Stimulated activated CD8-positive, alpha-beta memory T cell treated with anti-CD3 and anti-CD28 coated beads, Interleukin-4, amount 100 ng/mL, for 4 hours (primary cell): ENCODE data around the gene ISL2.

Source experiments
- DNase-seq, 2 donors: peaks; one replicate each; pipeline ENCODE4 v3.0.0-alpha.2; 2020; ENCODE audit warnings: low read depth in 2 of 2, low spot score in 1 of 2

The ISL2 gene

GRCh38 chr15:76327191-76328105 lies 9.1 kb upstream of the ISL2 start:
- no peak for DNase-seq

- no peak for DNase-seq
These were observed 8.4 kb upstream of the ISL2 start for GRCh38 chr15:76328106-76328696.

GRCh38 chr15:76328958-76329357 lies 7.6 kb upstream of the ISL2 start:
- no peak for DNase-seq

GRCh38 chr15:76330080-76330680 lies 6.4 kb upstream of the ISL2 start:
- no peak for DNase-seq

- DNase-seq, result no peak
These were observed 3.8 kb upstream of the ISL2 start for GRCh38 chr15:76332796-76333195.

GRCh38 chr15:76333309-76333708 lies 3.3 kb upstream of the ISL2 start:
- DNase-seq, result no peak

GRCh38 chr15:76333720-76334437 lies 2.7 kb upstream of the ISL2 start:
- DNase-seq, result no peak

GRCh38 chr15:76334438-76335306 lies 1.9 kb upstream of the ISL2 start:
- DNase-seq, result no peak

- no peak for DNase-seq
These were observed 993 bp upstream of the ISL2 start for GRCh38 chr15:76335307-76336253.

GRCh38 chr15:76337059-76337695 lies 604 bp downstream of the ISL2 start:
- DNase-seq, result no peak

- no peak for DNase-seq
These were observed 1.3 kb downstream of the ISL2 start for GRCh38 chr15:76337696-76338485.

GRCh38 chr15:76338486-76339304 lies 2.1 kb downstream of the ISL2 start:
- no peak for DNase-seq

GRCh38 chr15:76339305-76340197 lies 3.0 kb downstream of the ISL2 start:
- DNase-seq, result no peak

GRCh38 chr15:76340198-76340802 lies 3.7 kb downstream of the ISL2 start:
- no peak for DNase-seq

- DNase-seq, result no peak
These were observed 4.3 kb downstream of the ISL2 start for GRCh38 chr15:76340803-76341365.
